Body of pancreas (tissue), 4 donors: ENCODE measurements around the gene PTER.

Source experiments
- CTCF ChIP-seq, 7 experiments: fragments of 450-650 bp in 4 of 7; fragments of 200-600 bp in 3 of 7; sonication (generic) in 3 of 7; IDR thresholded peaks; one replicate each; pipeline ENCODE4 v1.5.1; 2016 to 2019; ENCODE audit warnings: antibody characterized with exemption in 7 of 7
- POLR2A ChIP-seq, 3 donors: fragments of 450-650 bp; IDR thresholded peaks; one replicate each; pipeline ENCODE4 v1.6.1; 2016; ENCODE audit warnings: antibody characterized with exemption in 3 of 3, mild to moderate bottlenecking in 2 of 3

GRCh38 chr10:16437540-16437894 lies 707 bp downstream of the PTER start:
- TF ChIP-seq CTCF (IDR thresholded peaks at IDR 0.05) = no peak
- no peak for TF ChIP-seq POLR2A (IDR thresholded peaks at IDR 0.05)
